CMK (cell line): ENCODE data around the gene AQP2.

Experiments used
- DNase-seq: peaks from one replicate; pipeline ENCODE4 v3.0.0-alpha.2; 2010; ENCODE audit warnings: low read depth

The AQP2 gene

DNA sequence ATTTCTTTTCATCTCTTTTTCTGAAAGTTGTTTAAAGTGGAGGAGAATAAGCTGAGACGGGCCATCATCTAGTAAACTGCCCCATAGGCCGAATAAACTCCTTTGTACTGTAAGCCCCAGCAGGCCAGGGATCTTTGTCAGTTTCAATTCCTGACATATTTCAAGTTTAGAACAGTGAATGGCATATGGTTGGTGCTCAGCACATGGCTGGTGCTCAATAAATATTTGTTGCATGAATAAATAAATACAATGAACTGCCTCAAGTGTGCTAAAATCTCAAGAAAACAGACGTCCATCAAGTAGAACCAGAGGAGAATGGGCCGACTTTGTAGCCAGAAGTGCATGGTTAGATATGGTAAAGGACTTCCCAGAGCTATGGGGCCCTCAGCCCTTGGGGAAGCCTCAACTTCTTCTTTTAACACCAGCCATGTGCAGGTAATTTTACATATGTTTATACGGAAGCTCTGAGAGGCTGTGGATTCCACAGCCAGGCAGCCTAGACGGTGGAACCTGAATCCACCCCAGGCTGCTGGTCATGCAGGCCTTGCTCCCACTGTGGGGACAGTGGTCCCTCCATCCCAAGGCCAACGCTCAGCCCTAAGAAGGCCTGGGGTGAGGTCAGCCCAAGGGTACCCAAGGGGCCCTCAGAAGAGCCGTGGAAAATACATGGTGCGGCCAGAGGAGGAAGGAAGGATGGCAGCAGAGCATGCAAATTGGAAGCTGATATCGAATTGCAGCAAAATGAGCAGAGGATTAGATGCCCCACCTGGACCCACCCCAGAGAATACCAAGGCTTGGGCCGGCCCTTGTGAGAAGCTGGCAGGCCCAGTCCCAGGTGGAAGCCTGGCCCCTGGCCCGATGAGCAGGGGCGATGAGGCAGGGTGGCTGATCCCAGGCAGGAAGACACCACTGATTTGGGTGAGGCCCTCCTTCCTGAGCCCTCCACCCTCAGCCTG is 8.7 kb upstream of the AQP2 start:
- no peak for DNase-seq

DNA sequence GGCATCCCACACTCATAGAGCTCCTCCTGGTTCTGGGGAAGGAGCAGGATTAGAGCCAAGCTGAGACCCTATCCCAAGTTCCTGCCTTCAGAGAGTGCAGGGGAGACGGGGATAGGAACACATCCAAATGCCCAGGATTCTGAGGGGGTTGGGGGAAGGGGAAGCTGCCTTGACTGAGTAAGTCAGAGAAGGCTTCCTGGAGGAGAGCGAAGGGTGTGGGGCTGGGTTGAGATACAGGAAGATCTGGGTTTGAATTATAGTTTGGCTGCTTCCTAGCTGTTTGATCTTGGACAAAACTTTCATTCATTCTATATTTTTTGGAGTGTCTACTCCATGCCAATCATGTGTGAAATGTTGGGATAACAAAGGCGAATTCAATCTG is 8.0 kb upstream of the AQP2 start:
- DNase-seq, result no peak

DNA sequence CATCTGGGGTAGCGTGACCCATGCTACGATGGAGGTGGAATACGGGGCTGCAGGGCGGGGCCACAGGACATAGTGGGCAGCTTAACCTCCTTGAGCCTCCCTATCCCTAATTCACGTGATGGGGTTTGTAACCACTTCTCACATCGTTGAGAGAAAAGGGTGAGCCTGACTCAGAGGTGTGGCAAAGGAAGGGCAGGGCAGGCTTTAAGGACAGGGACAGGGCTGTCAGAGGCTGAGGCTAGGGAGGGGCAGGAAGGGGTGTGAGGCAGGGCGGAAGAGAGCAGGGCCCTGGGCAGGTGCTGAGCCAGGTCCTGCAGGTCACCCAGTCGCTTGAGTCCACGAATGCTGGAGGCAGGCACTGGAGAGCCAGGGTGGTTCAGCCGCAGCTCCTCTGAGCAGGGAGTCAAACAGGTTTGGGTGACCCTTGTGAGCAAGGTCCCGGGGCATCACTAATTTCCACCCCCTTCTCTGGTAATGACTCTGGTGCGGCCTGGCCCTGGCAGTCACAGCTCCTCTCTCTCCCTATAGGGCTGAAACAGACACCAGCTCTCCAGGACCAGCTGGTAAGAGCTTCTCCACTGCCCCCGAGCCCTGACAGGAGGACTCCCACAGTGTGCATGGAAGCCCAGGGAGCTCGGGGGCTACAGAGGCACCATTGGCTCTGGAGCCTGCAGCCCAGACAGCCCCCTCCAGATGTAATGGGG is 7.5 kb upstream of the AQP2 start:
- no peak for DNase-seq

DNA sequence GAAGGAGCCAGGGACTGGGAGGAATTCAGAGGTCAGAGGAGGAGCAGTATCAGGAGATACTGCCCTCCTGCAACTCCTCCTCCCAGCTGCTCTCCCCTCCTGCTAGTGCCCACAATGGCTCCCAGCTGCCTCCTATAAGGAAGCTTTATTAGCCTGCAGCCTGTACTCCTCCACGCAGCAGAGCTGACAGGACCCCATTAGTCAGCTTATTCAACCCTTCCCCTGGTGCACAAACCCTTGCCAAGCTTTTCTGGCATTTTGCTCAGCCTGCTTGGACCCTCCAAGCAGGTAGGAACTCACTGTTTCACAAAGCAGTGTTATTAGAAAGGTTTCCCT is 6.9 kb upstream of the AQP2 start:
- no peak for DNase-seq

- no peak for DNase-seq
Observed at GRCh38 chr12:49944046-49944445, 6.5 kb upstream of the AQP2 start.

- no peak for DNase-seq
Observed at GRCh38 chr12:49944718-49945117, 5.8 kb upstream of the AQP2 start.

DNA sequence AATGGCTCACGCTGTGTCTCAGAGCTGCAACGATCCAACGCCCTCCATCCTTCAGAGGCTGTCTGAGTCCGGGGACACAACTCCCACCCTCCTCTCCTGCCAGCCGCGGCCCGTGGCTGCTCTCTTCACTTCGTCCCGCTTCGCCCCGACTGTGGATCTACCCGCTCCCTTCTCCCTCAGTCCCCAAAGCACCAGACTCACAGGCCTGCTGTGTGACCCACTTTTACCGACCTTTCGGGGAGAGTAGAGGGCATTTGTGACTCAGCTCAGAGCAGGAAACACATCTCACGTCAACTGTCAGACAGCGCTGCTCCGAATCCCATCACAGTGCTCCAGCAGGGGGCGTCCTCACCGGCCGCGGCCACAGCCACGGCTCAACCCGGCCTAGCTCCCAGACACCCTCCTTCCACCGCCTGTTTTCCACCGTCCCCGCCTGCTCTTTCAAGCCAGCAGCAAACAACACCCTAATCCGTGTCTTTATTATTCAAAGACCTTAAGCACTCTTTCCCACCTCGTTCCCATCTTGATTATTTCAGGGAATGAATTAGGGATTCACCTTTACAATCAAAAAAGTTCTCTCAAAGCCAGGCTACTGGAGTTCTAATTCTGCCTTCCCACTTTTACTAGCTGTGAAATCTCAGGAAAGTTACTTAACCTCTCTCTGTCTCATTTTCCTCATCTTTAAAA is 5.0 kb upstream of the AQP2 start:
- DNase-seq, result peak; percentile 49

- DNase-seq, result no peak
Observed at GRCh38 chr12:49946086-49946485, 4.5 kb upstream of the AQP2 start.

- DNase-seq, result no peak
Observed at GRCh38 chr12:49946497-49946896, 4.0 kb upstream of the AQP2 start.

GRCh38 chr12:49947593-49948226 is 2.8 kb upstream of the AQP2 start:
- DNase-seq, result no peak

GRCh38 chr12:49948866-49949845 is 1.4 kb upstream of the AQP2 start:
- no peak for DNase-seq

- no peak for DNase-seq
Observed at GRCh38 chr12:49949866-49950265, 671 bp upstream of the AQP2 start.

GRCh38 chr12:49951411-49952240 is 1.1 kb downstream of the AQP2 start:
- DNase-seq, result no peak

GRCh38 chr12:49952391-49953055 is 2.0 kb downstream of the AQP2 start:
- no peak for DNase-seq

- DNase-seq, result no peak
Observed at GRCh38 chr12:49953151-49953550, 2.6 kb downstream of the AQP2 start.

GRCh38 chr12:49953961-49954846 is 3.7 kb downstream of the AQP2 start:
- DNase-seq, result no peak

- no peak for DNase-seq
Observed at GRCh38 chr12:49954863-49955830, 4.6 kb downstream of the AQP2 start.
